Measurements from ENCODE around the gene SLC35A3.
A peak's percentile ranks its signal among the peaks of the same experiment; 100 is the strongest.
"Not testable (repeated sequence)": the region's sequence is repeated elsewhere in the genome, so short reads cannot be mapped to it uniquely, and the experiment has no call there.

SLC35A3 gene

DNA sequence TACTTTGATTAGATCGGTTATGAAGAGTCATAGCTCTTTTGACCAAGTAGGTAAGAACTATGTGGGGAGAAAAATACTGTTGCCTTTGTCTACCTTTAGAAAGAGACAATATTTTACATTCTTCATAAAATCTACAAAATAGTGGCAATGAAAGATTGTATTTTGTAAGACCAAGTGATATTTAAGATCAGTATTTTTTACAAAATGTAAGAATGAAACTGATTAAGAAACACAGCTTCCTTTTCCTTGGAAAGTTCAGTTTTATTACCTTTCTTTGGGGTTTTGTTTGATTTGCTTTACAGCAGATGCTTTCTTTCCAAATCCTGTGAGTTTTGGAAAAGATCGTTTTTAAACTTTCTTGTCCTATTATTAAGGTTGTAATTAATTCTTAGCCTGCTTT, 69.8 kb downstream of the SLC35A3 start:
- peak overlapping the region; percentile 86 for H3K4me3 ChIP-seq (ENCODE audit: low read depth, low read length)
- TF ChIP-seq, protein P1, sequence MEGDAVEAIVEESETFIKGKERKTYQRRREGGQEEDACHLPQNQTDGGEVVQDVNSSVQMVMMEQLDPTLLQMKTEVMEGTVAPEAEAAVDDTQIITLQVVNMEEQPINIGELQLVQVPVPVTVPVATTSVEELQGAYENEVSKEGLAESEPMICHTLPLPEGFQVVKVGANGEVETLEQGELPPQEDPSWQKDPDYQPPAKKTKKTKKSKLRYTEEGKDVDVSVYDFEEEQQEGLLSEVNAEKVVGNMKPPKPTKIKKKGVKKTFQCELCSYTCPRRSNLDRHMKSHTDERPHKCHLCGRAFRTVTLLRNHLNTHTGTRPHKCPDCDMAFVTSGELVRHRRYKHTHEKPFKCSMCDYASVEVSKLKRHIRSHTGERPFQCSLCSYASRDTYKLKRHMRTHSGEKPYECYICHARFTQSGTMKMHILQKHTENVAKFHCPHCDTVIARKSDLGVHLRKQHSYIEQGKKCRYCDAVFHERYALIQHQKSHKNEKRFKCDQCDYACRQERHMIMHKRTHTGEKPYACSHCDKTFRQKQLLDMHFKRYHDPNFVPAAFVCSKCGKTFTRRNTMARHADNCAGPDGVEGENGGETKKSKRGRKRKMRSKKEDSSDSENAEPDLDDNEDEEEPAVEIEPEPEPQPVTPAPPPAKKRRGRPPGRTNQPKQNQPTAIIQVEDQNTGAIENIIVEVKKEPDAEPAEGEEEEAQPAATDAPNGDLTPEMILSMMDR (IDR thresholded peaks at IDR 0.05; ENCODE audit: low read depth, low read length): no peak

DNA sequence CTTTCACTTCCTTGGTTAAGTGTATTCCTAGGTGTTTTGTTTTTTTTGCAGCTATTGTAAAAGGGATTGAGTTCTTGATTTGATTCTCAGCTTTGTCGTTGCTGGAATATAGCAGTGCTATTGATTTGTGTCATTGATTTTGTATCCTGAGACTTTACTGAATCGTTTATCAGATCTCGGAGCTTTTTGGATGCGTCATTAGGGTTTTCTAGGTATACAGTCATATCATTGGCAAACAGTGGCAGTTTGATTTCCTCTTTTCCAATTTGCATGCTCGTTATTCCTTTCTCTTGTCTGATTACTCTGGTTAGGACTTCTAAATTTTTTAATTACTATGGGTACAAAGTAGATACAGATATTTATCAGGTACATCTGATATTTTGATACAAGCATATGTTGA, 75.4 kb downstream of the SLC35A3 start:
- H3K4me3 ChIP-seq (ENCODE audit: low read depth, low read length): no peak overlapping the region
- TF ChIP-seq, protein P1 (IDR thresholded peaks at IDR 0.05; ENCODE audit: low read depth, low read length): no peak

DNA sequence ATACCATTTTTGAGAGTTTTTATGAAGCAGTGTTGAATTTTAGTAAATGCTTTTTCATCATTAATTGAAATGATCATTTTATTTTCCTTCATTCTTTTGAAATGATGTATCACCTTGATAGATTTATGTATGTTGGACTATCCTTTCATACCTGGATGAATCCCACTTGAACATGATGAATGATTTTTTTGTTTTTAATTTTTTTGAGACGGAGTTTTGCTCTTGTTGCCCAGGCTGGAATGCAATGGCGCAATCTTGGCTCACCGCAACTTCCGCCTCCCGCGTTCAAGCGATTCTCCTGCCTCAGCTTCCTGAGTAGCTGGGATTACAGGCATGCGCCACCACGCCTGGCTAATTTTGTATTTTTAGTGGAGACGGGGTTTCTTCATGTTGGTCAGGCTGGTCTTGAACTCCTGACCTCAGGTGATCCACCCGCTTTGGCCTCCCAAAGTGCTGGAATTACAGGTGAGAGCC, 77.5 kb downstream of the SLC35A3 start:
- not testable (repeated sequence) for H3K4me3 ChIP-seq (ENCODE audit: low read depth, low read length)

DNA sequence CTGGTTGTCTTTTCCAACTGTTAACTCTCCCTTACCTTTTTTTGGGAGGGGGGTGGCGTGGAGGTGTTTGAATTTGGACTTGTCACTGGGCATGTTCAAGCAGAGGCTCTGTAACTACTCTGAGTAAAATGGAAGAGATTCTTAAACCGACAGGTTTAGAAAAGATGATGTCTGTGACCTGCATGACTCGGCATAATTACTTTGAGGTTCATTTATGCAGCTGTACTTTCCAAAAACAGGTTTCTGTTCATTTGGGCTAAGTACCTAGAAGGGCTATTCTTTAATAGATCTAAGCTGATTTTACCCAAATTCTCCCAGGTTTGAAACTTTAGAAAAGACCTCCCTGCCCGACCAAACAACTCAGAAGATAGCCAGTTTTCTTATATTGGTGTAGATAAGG, 80.3 kb downstream of the SLC35A3 start:
- TF ChIP-seq, protein P1 (IDR thresholded peaks at IDR 0.05; ENCODE audit: low read depth, low read length): no peak
- no peak overlapping the region for H3K4me3 ChIP-seq (ENCODE audit: low read depth, low read length)

DNA sequence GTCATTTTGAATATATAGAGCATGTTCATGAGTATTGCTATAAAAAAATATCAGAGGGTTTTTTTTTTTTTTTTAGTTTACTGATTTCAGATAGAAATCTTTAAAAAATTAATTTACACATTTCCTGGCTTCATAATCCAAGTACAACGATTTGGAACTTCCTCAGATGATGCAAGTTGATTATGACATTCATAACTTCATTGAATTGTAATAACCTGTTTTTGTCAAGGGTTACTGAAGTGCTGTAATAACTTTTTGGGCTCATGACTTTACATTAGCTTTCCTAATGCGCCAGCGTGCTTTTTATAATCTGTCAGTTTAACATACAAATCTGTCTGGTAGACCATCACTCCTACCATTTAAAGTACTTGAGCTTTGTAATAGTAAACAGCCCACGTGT, 81.6 kb downstream of the SLC35A3 start:
- H3K4me3 ChIP-seq (ENCODE audit: low read depth, low read length): no peak overlapping the region
- TF ChIP-seq, protein P1 (IDR thresholded peaks at IDR 0.05; ENCODE audit: low read depth, low read length): no peak

DNA sequence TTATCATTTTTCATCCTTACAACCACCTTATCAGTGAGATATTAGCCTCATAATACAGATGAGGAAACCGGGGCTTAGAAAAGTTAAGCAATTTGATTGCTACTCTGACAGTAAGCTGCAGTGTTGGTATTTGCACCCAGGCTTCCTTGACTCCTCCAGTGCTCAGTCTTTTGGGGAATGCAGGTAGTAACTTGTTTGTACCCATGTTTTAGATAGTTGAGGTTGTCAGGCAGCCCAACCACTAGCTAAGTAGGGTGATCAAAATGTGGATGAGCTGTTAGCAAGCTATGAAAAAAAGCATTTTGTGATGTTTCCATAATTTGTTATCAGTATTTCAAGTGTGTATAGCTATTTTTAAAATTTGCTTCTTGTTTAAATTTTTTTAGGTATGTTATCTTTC, 82.1 kb downstream of the SLC35A3 start:
- TF ChIP-seq, protein P1 (IDR thresholded peaks at IDR 0.05; ENCODE audit: low read depth, low read length): no peak

DNA sequence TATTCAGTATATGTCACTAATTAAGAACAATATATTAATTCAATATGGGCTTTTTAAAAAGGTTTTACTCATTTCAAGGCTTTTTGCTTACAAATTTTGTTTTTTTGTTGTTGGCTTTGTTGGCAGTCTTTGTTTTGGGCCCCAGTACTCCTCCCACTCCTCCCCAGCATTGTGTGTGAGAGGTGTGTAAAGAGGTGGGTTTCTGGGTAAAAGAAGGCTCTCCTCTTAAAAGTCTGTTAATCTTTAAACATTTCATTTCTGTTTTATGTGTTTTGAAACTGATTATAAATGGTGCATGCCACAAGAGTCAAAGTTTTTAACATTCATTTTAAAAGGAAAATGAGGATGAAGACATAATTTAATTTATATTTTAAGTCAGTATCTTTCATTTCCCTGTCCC, 83.3 kb downstream of the SLC35A3 start:
- H3K4me3 ChIP-seq (ENCODE audit: low read depth, low read length): no peak overlapping the region

More for the DNA sequence above, 82.1 kb downstream of the SLC35A3 start:
- H3K4me3 ChIP-seq (ENCODE audit: low read depth, low read length): no peak overlapping the region

DNA sequence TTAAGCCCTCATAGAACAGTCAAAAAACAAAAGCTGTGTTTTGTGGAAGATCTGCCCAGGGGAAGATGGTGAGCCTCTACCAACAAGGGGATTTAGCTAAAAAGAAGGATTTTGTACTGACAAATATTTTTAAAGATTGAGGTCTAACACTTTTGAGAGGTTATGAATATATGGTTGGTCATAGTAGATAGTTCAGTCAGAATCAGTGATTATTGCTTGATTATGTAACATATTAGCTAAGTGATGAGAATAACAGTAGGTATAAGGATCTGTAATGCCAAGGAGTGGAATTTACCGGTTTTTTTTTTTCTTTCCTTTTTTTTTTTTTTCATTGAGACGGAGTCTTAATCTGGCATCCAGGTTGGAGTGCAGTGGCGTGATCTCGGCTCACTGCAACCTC, 83.9 kb downstream of the SLC35A3 start:
- TF ChIP-seq, protein P1 (IDR thresholded peaks at IDR 0.05; ENCODE audit: low read depth, low read length): no peak
- H3K4me3 ChIP-seq (ENCODE audit: low read depth, low read length): no peak overlapping the region

More for the DNA sequence above, 83.3 kb downstream of the SLC35A3 start:
- TF ChIP-seq, protein P1 (IDR thresholded peaks at IDR 0.05; ENCODE audit: low read depth, low read length): no peak
